Body of pancreas (tissue), 4 donors: ENCODE measurements around the gene OPRD1. TPM values are rescaled to one million over a fixed set of nuclear protein-coding genes. Genes with fewer than 3 reads are reported as not detected.
"Not testable (repeated sequence)": the region's sequence is repeated elsewhere in the genome, so short reads cannot be mapped to it uniquely, and the experiment has no call there.

Experiments used
- ATAC-seq: fragments of 150-250 bp; one replicate; pipeline ENCODE4 v1.9.1; 2016
- DNase-seq, 4 donors: peaks; one replicate each; pipeline ENCODE4 v3.0.0-alpha.2; 2019
- H3K27ac ChIP-seq, 4 donors: fragments of 200-600 bp; sonication (generic); 1 replicate in 3 of 4; 2 replicates in 1 of 4; pipeline versions ENCODE4 v1.5.1 to v1.6.1; 2016 to 2019; ENCODE audit warnings: mild to moderate bottlenecking in 1 of 4, mixed read lengths in 1 of 4, moderate library complexity in 1 of 4
- H3K27me3 ChIP-seq, 2 donors: fragments of 200-600 bp; sonication (generic); one replicate each; pipeline ENCODE4 v1.6.0; 2016; ENCODE audit warnings: mild to moderate bottlenecking in 1 of 2
- H3K36me3 ChIP-seq, 2 donors: fragments of 200-600 bp; sonication (generic); replicated peaks in 1 of 2; 2 replicates each; pipeline ENCODE4 v1.5.1; 2016; ENCODE audit warnings: low read depth in 2 of 2; ENCODE audit not compliant: insufficient read depth in 1 of 2
- H3K4me1 ChIP-seq: fragments of 200-600 bp; sonication (generic); one replicate; pipeline ENCODE4 v1.6.0; 2016
- H3K4me3 ChIP-seq, 2 donors: fragments of 200-600 bp; sonication (generic); 1 replicate in 1 of 2; 2 replicates in 1 of 2; pipeline ENCODE4 v1.5.1; 2016 to 2019
- H3K9me3 ChIP-seq, 3 donors: fragments of 200-600 bp; sonication (generic); 1 replicate in 2 of 3; 2 replicates in 1 of 3; pipeline ENCODE4 v1.5.1; 2016
- POLR2A ChIP-seq, 3 donors: fragments of 450-650 bp; IDR thresholded peaks; one replicate each; pipeline ENCODE4 v1.6.1; 2016; ENCODE audit warnings: antibody characterized with exemption in 3 of 3, mild to moderate bottlenecking in 2 of 3
- WGBS, 2 donors: methylation state at CpG; one replicate each; pipeline ENCODE4 v1.1.5; 2017; 5-methylcytosine and 5-hydroxymethylcytosine counted together
- intact Hi-C: fragments of 100-400 bp; cut with DNase I; formaldehyde crosslinking; loops from one replicate; pipeline ENCODE4 v1.15.1; 2023
- total RNA-seq, 2 donors: library from RNA; depleted of rRNA; stranded (reverse); fragments of >200 nt; gene quantifications; one replicate each; pipeline ENCODE4 v1.1.0, GENCODE V29; 2016
- TF ChIP-seq, protein P1 (sequence below), 7 experiments: fragments of 450-650 bp in 4 of 7; fragments of 200-600 bp in 3 of 7; sonication (generic) in 3 of 7; IDR thresholded peaks; one replicate each; pipeline ENCODE4 v1.5.1; 2016 to 2019; ENCODE audit warnings: antibody characterized with exemption in 7 of 7

OPRD1 gene
- total RNA-seq, 2 donors from 2014 or later: 0.66 TPM; not detected in 1

DNA sequence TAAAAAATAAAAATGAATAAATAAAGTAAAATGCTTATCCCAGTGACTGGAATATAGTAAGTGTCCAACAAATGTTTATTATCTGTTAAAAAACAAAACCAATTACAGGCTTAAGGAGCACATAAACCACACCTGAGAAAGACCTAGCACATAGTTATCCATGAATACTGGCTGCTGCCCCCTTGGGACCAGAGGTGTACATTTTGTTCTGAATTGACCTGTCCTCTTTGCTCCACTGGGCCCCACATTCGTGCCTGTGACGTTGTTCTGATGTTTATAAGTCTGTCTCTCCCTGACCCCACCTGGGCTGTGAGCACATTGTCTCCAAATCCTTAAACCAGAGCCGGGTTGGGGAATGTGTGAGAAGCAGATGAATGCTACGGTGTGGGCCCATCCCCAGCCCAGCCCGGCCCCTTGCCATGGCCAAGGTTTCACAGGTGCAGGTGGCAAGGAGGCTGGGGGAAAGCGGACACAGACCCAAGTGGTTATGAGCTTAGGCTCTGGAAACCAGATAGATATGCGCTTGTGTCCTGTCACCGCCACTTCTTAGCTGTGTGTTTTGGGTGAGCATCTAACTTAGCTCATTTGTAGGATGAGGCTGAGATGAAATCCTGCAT lies 29.1 kb downstream of the OPRD1 start:
- Histone ChIP-seq H3K4me3 (no peak overlapping the region), H3K36me3 (no peaks in the 10 kb centered on the region), H3K27me3 (no peaks in the 10 kb centered on the region), H3K27ac (no peak overlapping the region), H3K9me3 (no peaks in the 10 kb centered on the region), H3K4me1 (no peaks in the 10 kb centered on the region)
- WGBS, 2 donors: 75 to 78% methylated on average over 8 of the region's 8 CpGs
- no peak for DNase-seq
- intact Hi-C loops: no loop called here
- no peak for TF ChIP-seq POLR2A (IDR thresholded peaks at IDR 0.05)
- TF ChIP-seq, protein P1, sequence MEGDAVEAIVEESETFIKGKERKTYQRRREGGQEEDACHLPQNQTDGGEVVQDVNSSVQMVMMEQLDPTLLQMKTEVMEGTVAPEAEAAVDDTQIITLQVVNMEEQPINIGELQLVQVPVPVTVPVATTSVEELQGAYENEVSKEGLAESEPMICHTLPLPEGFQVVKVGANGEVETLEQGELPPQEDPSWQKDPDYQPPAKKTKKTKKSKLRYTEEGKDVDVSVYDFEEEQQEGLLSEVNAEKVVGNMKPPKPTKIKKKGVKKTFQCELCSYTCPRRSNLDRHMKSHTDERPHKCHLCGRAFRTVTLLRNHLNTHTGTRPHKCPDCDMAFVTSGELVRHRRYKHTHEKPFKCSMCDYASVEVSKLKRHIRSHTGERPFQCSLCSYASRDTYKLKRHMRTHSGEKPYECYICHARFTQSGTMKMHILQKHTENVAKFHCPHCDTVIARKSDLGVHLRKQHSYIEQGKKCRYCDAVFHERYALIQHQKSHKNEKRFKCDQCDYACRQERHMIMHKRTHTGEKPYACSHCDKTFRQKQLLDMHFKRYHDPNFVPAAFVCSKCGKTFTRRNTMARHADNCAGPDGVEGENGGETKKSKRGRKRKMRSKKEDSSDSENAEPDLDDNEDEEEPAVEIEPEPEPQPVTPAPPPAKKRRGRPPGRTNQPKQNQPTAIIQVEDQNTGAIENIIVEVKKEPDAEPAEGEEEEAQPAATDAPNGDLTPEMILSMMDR (IDR thresholded peaks at IDR 0.05): no peak
- no peak for ATAC-seq

DNA sequence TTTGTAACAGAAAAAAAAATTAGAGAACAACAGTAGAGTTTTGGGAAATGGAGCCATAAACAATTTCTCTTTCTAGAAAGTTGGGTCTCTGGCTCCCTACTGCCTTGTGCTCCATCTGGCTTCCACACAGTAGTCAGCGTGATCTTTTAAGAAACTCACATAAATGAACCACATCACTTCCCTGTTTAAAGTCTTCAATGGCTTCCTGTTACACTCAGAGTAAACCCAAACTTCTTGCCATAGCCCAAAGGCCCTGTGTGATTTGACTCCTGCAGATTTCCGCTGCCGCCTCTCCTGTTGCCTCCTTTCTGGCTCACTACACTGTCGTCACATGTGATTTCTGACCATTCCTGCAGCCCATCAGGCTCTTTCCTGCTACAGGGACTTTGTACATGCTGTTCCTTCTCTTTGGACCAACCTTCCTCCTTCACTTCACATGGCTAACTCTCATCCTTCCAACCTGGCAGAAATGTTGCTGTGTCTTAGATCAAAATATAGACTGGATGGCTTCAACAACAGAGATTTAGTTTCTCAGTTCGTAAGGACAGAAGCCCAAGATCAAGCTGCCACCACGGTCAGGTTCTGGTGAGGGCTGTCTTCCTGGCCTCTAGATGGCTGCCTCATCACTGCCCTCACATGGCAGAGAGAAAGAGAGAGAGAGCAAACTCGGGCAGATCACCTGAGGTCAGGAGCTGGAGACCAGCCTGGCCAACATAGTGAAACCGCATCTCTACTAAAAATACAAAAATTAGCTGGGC lies 34.0 kb downstream of the OPRD1 start:
- H3K27me3 ChIP-seq: no peaks in the 10 kb centered on the region
- no peak overlapping the region for H3K4me3 ChIP-seq
- intact Hi-C loops: no loop called here
- TF ChIP-seq POLR2A (IDR thresholded peaks at IDR 0.05): no peak
- TF ChIP-seq, protein P1 (IDR thresholded peaks at IDR 0.05): no peak
- WGBS, 2 donors: 47 to 68% methylated on average over 8 of the region's 8 CpGs
- H3K36me3 ChIP-seq: no peaks in the 10 kb centered on the region
- H3K27ac ChIP-seq: no peak overlapping the region
- ATAC-seq: no peak
- peak in 1 of 4 donors; percentile 6 for DNase-seq
- H3K4me1 ChIP-seq: no peaks in the 10 kb centered on the region
- H3K9me3 ChIP-seq: no peaks in the 10 kb centered on the region

DNA sequence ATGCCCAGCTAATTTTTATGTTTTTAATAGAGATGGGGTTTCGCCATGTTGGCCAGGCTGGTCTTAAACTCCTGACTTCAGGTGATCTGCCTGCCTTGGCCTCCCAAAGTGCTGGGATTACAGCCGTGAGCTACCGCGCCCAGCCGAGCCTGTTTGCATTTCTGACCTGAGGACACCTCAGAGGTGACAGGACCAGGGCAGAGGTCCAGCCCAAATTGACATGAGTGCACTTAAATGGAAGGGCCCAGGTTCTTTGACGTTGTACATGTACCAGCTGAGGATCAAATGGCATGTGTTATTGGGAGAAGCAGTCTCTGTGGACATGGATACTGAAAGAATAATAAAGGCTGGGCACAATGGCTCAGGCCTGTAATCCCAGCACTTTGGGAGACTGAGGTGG lies 35.2 kb downstream of the OPRD1 start:
- H3K27ac ChIP-seq, ATAC-seq, H3K27me3 ChIP-seq, DNase-seq, H3K36me3 ChIP-seq, H3K4me1 ChIP-seq, H3K4me3 ChIP-seq, intact Hi-C loops, H3K9me3 ChIP-seq: not testable (repeated sequence)
- WGBS, 2 donors: 85 to 100% methylated on average over 2 to 6 of the region's 6 CpGs

DNA sequence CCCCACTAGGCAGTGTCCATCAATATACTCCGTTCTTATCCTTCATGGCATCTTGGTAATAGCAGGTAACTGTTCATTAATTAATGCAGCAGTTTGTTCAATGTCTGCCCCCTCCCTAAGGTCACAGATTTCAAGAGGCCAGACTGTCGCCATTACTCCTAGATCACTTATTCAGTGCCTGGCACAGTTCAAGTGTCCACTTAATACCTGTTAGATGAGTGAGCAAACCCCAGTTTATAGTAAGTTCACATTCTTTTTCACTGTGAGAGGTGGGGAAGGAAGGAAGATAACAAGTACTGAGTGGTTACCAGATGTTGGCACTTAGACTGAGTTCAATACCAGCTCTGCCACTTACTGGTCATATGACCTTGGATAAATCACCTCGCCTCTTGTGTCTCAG lies 36.4 kb downstream of the OPRD1 start:
- DNase-seq: no peak
- no peaks in the 10 kb centered on the region for H3K27me3 ChIP-seq
- H3K9me3 ChIP-seq: no peaks in the 10 kb centered on the region
- no peak overlapping the region for H3K27ac ChIP-seq
- WGBS, 2 donors: 72 to 79% methylated on average over 3 of the region's 3 CpGs
- TF ChIP-seq, protein P1 (IDR thresholded peaks at IDR 0.05): no peak
- TF ChIP-seq POLR2A (IDR thresholded peaks at IDR 0.05): no peak
- no peak for ATAC-seq
- H3K36me3 ChIP-seq: no peaks in the 10 kb centered on the region
- H3K4me1 ChIP-seq: no peaks in the 10 kb centered on the region
- H3K4me3 ChIP-seq: no peak overlapping the region
- intact Hi-C loops: no loop called here

DNA sequence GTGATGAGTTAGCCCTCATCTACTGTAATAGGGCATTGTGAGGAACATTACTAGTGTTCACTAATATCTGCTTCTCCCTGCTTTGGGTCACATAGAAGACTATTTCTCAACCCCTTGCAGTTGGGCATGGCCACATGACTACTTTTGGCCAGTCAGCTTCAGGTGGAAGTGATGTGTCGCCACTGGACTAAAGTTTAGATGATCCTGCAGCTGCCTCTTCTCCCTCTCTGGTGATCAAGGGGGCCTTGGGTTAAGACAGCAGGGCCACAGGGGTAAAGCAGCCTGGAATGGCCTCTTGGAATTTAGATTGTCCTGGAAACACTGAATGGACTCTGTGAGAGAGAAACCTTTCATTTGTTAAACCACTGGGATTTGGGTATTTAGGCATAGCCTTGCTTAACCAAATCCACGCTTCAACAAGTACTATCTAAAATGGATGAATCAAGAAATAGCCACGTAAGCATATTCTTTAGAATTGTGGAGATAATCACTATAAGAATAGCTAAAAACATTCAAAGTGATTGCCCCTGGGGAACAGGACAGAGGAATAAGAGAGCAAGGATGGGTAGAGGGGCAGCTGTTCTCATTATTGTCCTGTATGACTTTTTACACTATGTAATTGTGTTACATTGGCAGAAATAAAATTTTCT lies 41.2 kb downstream of the OPRD1 start:
- intact Hi-C loops: no loop called here
- Histone ChIP-seq H3K4me3 (no peak overlapping the region), H3K27me3 (no peaks in the 10 kb centered on the region), H3K9me3 (no peaks in the 10 kb centered on the region), H3K27ac (no peak overlapping the region), H3K36me3 (no peaks in the 10 kb centered on the region), H3K4me1 (no peaks in the 10 kb centered on the region)
- 70 to 80% methylated on average over 3 of the region's 3 CpGs for WGBS, 2 donors
- ATAC-seq (no peak), DNase-seq (no peak)
- TF ChIP-seq, protein P1 (IDR thresholded peaks at IDR 0.05): no peak
- TF ChIP-seq POLR2A (IDR thresholded peaks at IDR 0.05): no peak

DNA sequence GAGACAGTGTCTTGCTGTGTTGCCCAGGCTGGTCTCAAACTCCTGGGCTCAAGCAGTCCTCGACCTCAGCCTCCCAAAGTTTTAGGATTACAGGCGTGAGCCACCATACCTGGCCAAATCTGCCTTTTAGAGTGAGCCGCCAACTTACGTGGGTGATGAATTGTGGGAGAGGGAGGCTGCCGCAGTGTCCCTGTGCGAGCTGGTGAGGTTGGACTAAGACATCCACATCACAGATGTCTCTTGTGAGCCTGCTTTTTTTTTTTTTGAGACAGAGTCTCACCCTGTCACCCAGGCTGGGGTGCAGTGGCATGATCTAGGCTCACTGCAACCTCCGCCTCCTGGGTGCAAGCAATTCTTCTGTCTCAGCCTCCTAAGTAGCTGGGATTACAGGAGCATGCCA lies 42.4 kb downstream of the OPRD1 start:
- intact Hi-C loops, H3K27me3 ChIP-seq, ATAC-seq, H3K9me3 ChIP-seq, DNase-seq, H3K36me3 ChIP-seq, H3K4me1 ChIP-seq, H3K27ac ChIP-seq, H3K4me3 ChIP-seq: not testable (repeated sequence)
- 74 to 82% methylated on average over 7 of the region's 7 CpGs for WGBS, 2 donors
